OCI-LY3 (cell line): ENCODE data around the gene MCC.

Experiments used
- CTCF ChIP-seq: fragments of 200-600, 300-600 bp; sonication (generic); IDR thresholded peaks from 2 replicates; pipeline ENCODE4 v1.5.1; 2014; ENCODE audit warnings: antibody characterized with exemption, low read length, low read depth
- EZH2phosphoT487 ChIP-seq: fragments of 200-600 bp; shearing (Covaris generic); IDR thresholded peaks from 2 replicates; pipeline ENCODE4 v1.6.1; 2018; ENCODE audit warnings: antibody characterized with exemption, mixed run types, low read depth

GRCh38 chr5:112977440-112977861 lies 510.8 kb downstream of the MCC start:
- TF ChIP-seq CTCF, result no peak
- no peak for TF ChIP-seq EZH2phosphoT487
